ENCODE data around the gene FURIN.
"Not testable (repeated sequence)": the region's sequence is repeated elsewhere in the genome, so short reads cannot be mapped to it uniquely, and the experiment has no call there.

FURIN gene

GRCh38 chr15:90903733-90904536 lies 35.5 kb downstream of the FURIN start:
- no peak for DNase-seq

- DNase-seq = no peak
Observed at GRCh38 chr15:90904746-90905145, 36.4 kb downstream of the FURIN start.

- DNase-seq = no peak
Observed at GRCh38 chr15:90905306-90906180, 37.2 kb downstream of the FURIN start.

GRCh38 chr15:90906181-90906849 lies 37.9 kb downstream of the FURIN start:
- no peak for DNase-seq

- DNase-seq = no peak
Observed at GRCh38 chr15:90907051-90907660, 38.8 kb downstream of the FURIN start.

GRCh38 chr15:90907838-90908507 lies 39.6 kb downstream of the FURIN start:
- no peak for DNase-seq

- DNase-seq = not testable (repeated sequence)
Observed at GRCh38 chr15:90909449-90909848, 41.1 kb downstream of the FURIN start.

GRCh38 chr15:90909976-90910375 lies 41.6 kb downstream of the FURIN start:
- DNase-seq = no peak

GRCh38 chr15:90910441-90911301 lies 42.3 kb downstream of the FURIN start:
- no peak for DNase-seq

GRCh38 chr15:90911302-90911623 lies 42.9 kb downstream of the FURIN start:
- no peak for DNase-seq

- DNase-seq = no peak
Observed at GRCh38 chr15:90911906-90912769, 43.8 kb downstream of the FURIN start.

- no peak for DNase-seq
Observed at GRCh38 chr15:90912770-90913075, 44.3 kb downstream of the FURIN start.

- DNase-seq = no peak
Observed at GRCh38 chr15:90913398-90913944, 45.1 kb downstream of the FURIN start.

GRCh38 chr15:90914305-90915080 lies 46.1 kb downstream of the FURIN start:
- no peak for DNase-seq

GRCh38 chr15:90915216-90915807 lies 46.9 kb downstream of the FURIN start:
- no peak for DNase-seq

- DNase-seq = no peak
Observed at GRCh38 chr15:90915808-90916440, 47.5 kb downstream of the FURIN start.

GRCh38 chr15:90916461-90916860 lies 48.1 kb downstream of the FURIN start:
- no peak for DNase-seq

- DNase-seq = no peak
Observed at GRCh38 chr15:90917569-90917968, 49.2 kb downstream of the FURIN start.

Measured in CD4-positive, alpha-beta T cell treated with Interleukin-17A for 1 hour (primary cell).